Measurements from ENCODE around the gene NELFA.
"Not testable (repeated sequence)": the region's sequence is repeated elsewhere in the genome, so short reads cannot be mapped to it uniquely, and the experiment has no call there.

The NELFA gene

DNA sequence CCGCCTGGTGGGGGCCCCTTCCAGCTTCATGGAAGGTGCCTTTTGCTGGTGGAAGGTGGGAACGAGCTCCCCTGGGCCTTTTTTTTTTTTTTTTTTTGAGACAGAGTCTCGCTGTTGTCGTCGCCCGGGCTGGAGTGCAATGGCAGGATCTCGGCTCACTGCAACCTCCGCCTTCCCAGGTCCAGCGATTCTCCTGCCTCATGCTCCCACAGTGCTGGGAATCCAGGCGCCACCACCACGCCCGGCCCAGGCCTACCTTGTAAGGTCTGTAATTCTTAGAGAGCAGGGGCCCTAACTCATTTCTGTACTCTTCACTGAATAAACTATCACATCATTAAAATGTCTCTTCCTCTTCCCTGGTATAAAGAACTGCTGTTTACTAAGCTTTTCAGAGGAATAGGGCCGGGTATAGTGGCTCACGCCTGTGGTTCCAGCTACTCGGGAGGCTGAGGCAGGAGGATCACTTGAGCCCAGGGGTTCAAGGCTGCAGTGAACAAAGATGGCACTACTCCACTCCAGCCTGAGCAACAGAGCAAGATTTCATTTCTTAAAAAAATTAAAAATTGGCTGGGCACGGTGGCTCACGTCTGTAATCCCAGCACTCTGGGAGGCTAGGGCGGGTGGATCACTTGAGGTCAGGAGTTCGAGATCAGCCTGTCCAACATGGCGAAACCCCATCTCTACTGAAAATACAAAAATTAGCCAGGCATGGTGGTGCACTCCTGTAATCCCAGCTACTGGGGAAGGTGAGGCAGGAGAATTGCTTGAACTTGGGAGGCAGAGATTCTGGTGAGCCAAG, 14.9 kb downstream of the NELFA start:
- DNase-seq: not testable (repeated sequence)

DNA sequence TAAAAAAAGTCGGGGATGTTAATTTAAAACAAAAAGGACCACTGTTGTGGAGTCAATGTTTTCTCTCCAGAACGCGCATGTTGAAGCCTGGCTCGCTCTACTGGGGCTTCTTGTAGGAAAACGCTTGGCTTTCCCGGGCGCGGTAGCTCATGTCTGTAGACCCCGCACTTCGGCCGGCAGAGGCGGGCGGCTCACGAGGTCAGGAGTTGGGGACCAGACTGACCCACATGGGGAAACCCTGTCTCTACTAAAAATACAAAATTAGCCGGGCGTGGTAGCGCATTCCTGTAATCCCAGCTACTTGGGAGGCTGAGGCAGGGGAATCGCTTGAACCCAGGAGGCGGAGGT, 15.6 kb downstream of the NELFA start:
- DNase-seq: no peak

DNA sequence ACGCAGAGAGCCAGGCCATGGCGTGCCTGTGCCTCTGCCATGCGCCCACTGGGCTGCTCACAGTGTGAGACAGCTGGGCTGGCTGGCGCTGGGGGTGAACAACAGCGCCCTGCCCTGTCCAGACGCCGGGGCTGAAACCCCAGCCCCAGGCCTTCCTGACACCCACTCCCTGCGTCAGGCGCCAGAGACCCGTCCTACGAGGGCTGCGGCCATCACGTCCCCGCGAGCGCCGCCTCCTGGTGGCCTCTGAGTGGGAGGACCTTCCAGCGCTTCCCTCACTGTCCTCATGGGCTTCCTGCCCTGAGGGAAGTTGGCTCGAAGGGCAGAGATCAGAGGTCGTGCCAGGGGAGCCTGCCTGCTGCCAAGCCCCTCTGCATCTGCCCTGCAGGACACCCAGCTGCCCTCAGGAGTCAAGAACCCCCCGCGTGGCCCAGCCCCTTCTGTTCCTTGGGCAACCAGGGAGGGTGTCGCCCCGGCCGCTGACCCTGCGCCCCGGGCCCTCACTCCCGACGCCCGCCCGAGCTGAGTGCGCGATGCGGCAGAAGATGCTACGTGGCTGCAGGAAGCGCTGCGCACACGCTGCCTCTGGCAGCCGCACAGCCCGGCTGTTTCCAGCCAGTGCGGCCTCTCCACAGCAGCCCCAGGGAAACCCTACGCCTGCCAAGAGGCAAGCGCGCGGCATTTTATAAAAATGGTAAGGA, 16.2 kb downstream of the NELFA start:
- DNase-seq: no peak

DNA sequence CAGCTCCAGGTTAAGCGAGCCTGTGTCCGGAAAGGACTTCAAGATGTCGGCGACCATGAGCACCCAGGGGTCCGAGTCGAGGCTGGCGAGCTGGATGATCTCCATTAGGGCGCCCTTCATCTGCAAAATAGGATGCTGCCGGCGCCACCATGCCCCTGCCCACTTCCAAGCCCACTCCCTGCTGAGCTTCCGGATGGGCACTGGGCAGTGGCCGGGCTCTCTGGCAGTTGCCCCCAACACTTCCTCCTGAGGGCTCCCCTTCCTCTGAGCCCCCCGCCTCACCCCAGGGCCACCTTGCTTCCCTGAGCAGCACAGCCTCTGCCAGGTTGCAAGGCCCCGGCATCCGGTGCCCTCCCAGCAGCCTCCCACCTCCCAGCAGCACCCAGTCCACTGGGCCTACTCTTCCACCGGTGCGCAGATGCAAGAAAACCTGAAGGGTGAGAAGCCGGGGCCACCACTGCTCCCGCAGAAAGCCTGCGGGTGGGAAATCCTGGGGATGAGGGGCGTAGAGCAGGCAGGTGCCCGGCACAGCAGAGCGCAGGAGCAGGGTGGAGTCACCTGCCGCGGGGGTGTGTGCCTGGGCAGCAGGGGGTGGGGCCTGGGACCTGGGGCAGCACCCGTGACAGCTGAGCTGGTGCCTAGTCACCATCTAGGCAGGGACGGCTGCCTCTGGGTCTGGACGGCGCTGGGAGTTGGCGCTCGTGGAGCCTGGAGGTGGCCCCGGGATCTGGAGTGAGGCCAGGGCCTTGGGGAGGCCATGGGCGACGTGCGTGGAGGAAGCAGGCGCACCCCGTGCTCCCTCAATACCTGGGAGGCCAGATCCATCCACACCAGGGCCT, 17.0 kb downstream of the NELFA start:
- DNase-seq: no peak

DNA sequence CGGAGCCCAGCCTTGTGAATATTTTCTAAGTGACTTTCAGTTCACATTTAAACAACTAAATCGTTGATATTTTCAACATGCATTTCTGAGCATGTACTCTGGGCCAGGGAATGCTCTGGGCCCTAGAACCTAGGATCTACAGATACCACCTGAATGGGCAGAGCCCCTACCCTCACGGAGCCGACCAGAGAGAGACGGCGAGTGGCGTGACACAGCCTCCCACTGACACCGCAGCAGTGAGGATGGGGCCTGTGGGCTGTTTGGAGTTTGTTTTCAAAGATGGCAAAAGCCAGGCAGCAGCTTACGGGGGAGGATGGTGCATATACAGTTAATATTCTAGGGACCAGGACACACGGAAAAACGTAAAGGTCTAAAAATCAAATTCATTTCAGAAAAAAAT, 17.7 kb downstream of the NELFA start:
- DNase-seq: no peak

DNA sequence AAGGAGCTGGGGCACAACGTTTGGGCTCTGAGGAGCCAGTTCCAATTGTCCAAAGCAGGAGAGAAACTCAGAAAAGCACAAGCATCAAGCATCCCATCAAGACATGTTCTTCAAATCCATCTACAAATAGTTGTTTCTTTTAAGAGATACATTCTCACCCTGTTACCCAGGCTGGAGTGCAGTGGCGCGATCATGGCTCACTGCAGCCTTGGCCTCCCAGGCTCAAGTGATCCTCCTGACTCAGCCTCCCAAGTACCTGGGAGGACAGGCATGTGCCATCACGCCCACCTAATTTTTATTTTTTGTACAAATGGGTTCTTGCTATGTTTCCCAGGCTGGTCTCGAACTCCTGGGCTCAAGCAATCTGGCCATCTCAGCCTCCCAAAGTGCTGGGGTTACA, 18.1 kb downstream of the NELFA start:
- DNase-seq: no peak

DNA sequence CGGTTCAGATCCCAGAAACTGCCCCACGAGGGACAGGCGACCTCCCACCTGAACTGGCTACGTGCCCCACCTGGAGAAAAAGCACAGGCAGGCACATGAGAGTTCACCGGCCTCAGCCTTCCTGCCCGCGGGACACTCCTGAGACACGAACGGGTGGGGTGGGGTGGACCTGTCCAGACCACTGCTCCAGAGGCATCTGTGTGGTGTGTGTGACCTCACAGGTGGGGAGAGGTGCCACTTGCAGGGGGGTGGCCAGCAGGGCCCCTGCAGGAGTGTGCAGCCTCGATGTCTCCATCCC, 18.5 kb downstream of the NELFA start:
- DNase-seq: no peak

DNA sequence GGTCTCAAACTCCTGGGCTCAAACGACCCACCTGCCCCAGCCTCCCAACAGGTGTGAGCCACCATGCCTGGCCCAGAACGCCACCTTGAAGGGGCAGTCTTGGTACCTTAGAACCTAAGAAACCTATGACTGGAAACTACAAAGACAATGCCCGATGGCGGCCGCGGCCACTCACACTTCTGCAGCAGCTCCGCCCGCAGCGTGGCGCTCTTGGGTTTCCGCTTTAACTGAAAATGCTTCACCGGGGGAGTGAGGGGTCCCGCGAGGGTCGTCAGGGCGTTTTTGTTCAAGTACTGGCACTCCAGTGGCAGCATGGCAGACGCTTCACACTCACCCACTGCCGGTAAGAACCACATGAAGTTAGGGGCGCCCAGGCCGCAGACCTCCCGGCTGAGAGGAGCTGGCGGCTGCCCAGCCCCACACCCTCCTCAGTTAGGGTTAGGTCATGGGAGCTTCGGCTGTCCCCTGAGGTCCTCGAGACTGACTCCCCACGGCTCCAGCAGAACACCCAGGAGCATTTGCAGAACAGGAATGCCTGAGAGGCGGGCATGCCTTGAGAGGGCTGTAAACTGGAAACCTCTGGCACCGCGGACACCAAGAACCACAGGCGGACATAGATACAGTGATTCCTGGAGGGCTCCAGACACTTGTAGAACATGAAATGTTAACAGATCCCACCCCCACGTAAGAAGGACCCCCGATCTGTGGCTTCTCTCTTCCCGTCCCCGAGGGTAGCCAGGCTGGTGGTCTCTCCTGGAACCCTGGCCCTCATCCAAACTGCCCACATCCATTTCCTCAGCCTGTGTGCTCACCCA, 19.0 kb downstream of the NELFA start:
- no peak for DNase-seq

DNA sequence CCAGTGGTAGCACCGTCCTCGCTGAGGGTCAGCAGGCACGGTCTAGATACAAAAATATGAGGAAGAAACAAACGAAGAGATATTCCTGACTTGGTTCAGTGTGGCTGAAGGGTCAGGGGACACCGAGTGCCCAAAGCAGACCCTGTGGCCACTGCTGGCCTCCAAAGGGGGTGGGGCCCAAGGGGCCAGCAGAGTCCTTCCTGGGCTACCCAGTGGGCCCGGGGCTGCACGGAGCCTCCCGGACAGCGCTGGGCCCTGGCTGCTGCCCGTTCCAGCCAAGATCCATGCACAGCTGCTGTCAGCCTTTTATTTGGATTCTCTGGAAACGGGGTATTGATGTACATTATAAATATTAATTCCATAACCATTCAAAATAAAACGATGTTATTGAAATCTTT, 20.4 kb downstream of the NELFA start:
- no peak for DNase-seq

DNA sequence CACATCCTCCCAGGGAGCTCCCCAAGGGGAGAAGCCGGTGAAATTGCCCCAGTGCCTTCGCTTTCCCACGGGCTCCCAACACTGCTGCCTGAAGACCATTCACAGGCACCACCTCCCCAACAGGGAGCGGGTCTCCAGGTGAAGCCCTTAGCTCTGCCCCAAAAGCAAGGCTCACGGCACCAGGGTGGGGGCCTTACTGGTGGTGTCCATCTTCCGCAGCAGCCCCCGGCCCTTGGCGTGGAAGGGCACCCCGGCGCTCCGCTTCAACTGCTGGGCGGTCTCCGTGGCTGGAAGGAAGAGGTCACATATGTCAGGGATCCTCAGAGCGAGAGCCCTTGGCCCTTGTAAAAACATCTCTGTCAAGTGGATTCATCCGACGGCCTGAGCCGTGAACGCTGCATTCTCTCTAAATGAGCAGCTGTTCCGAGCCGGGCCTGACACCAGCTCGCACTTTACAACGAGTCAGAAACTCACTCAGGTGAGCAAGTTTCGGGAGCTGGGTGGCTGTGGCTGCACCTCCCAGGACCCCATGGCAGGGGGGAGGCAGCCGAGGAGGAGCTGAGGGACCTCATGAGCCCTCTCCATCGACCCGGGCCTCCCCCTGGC, 20.9 kb downstream of the NELFA start:
- DNase-seq: no peak

DNA sequence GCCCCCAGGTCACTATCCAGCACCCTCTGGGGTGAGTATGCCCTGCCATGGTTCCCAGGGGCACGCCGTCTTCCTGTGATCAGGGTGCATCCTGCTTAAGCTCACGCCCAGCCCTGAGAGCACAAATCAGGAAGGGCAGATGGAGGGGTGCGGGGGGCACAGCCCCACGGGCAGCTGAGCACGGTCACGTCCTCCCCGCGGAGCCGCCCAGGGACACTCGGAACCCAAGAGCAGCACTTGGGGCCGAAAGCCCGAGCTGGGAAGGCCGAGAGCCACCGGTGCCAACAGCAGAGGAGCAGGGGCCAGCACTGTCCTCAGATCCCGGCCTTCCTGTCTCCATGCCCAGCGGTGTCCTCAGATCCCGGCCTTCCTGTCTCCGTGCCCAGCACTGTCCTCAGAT, 21.5 kb downstream of the NELFA start:
- no peak for DNase-seq

DNA sequence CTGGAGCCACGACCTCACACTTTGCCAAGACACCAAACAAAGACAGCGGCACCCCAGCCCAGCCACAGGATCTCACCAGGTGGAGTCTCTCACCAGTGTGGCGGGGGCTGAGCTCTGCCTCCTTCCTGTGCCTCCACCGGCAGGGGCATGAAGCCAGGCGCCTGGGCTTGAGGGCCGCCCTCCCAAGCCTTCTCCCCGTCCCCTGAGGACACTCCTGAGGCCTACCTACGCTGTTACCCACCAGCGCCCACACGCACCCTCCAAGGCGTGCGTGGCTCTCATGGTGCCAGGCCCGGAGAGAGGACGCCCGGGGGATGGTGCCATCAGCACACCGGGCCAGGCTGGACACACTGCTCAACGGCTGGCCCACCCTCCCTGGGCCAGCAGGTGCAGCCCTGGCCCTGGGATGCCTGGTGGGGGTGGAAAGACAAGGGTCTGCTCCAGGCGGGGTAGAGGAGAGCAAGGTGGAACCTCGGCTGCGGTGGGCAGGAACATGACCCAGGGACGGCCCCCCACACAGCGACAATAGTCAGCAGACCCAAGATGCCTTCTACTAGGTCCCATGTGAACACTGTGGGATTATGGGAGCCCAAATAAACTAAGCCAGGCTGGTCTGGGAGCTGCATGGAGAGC, 22.1 kb downstream of the NELFA start:
- DNase-seq: no peak

DNA sequence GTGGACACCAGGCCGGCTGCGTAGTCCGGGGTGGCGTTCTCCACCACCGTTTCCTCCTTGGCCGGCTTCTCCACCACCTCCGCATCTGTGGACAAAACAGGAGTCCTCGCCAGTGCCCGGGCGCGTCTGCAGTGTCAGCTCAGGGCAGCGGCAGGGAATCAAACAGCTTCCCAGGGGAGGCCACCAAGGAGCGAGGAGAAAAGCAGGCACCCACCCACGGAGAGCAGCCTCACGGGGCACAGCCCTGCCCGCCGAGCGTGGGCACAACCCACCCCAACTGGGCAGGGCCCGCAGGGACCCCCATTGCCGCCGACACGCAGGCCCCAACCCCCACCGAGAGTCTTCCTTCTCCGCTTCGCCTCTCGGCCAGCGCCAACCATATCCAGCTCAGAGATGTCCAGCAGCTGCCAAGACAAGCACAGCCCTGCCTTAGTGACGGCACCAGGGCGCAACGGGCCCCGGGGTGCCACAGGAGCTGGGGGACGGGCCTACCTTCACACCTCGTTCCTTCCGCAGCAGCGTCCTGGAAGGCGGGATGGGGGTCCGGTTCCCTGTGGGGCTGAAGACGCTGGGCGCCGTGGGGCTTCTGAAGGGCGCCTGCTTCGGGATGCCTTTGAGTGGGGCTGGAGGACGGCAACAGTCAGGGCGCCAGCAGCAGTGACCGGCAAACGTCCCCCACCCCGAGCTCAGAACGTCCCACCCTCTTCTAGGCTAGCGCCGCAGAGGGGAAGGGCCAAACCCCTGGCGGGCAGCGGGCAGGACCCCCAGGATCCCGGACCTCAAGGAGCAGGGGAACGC, 22.8 kb downstream of the NELFA start:
- no peak for DNase-seq

DNA sequence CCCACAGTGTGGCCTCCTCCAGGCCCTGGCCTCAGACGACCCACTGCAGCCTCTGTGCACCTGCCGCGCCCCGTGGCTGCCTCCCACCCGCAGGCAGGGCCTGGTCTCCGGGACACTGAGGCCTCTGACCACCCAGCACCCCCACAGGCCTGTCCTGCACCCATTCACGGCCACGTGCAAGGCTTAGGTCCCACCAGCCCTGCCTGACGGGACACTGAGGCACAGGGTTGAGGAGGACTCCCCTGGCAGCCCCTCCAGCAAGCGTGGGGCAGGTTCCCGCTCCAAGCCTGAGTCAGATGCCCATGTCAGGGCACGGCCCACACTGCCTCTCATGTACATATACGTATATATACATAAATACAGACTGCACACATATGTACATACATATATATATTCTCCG, 23.5 kb downstream of the NELFA start:
- DNase-seq: no peak

DNA sequence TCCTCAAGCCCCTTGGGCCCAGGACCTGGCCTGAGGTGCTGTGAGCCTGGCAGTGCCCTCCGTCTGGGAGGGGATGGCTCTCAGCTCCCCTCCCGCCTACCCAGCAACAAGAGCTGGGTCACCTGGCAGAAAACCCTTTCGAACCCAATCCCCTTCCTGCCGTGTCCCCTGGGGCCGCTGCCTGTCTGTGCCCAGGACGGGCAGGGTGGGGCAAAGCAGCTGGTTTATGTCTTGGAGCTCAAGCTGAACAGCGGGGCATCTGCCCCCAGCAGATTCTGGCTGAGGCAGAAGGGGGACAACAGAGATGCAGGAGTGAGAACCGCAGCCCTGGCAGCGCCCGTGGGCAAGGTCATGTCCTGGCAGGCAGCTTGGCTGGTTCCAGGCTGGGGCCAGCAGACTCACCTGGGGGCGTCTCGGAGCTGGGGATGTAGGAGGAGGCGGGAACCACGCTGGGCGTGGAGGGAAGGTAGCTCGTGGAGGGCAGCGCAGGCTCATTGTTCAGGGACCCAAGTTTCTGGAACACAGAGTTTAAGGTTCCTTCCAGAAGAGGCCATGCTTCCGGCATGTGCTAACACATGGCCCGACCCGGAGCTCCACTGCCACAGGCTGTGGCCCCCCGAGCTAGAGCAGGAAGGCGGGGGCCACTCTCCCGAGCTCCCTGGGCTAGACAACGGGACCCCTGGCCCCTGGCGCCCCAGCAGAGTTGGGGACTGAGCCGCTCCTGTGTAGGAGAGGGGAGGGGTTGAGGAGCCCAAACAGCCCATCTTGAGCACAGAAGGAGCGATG, 24.2 kb downstream of the NELFA start:
- DNase-seq: no peak

DNA sequence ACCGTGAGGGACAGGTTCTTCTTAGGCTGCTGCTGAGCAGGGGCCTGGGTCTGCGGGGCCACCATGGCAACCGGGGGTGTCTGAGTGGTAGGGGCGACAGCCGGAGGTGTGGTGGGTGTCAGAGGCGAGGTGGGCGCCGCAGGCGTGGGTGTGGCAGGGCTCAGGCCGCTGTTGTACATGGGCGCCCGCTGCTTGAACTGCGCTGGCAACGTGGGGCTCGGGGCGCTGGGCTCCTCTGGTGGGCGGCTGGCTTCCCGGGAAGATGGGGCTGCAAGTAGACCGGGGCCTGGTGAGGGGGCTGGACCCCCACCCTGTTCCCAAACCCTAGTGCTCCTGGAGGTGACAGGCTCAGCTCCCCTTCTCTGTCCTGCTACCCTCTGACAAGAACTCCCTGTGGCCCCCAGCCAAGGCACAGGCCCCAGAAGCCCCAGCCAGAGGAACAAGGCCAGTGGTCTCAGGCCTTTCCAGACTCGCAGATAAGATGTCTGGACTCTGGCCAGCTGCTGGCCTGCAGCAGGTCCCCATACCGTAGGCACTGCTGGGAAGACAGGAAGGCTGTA, 24.8 kb downstream of the NELFA start:
- DNase-seq: no peak

DNA sequence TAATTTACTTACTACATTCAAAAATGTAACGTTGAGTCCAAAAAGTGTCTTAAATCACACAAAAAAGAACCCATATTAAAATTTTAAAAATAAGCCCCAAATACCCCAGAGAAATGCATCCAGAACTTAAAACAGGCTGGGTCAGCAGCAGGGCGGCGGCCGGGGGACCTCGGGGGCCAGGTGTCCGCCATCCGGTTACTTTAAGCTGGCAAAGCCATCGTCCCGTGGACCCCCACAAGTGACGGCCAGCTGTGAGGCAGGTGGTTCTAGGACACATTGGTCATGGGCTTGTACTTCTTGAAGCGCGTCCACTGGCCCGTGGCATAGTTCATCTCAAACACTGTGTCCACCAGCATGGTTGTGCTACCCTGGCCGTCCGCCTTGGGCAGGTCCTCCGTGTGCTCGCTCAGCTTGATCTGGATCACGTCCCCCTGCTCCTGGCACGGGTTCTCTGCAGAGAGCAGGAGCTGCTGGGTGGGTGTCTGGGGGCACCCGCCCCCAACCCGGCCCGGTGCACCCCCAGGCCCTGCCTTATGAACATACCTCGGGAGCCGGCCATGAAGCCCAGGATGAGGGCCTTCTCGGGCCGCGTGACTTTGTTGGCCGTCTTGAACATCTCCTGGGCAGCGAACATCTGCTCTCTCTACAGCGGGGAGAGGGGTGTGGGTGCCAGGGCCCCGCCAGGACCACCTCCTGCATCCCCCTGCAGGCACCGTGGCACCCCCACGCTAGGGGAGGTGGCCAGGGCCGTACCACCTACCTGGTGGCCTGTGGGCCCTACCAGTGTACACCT, 25.5 kb downstream of the NELFA start:
- DNase-seq: no peak

DNA sequence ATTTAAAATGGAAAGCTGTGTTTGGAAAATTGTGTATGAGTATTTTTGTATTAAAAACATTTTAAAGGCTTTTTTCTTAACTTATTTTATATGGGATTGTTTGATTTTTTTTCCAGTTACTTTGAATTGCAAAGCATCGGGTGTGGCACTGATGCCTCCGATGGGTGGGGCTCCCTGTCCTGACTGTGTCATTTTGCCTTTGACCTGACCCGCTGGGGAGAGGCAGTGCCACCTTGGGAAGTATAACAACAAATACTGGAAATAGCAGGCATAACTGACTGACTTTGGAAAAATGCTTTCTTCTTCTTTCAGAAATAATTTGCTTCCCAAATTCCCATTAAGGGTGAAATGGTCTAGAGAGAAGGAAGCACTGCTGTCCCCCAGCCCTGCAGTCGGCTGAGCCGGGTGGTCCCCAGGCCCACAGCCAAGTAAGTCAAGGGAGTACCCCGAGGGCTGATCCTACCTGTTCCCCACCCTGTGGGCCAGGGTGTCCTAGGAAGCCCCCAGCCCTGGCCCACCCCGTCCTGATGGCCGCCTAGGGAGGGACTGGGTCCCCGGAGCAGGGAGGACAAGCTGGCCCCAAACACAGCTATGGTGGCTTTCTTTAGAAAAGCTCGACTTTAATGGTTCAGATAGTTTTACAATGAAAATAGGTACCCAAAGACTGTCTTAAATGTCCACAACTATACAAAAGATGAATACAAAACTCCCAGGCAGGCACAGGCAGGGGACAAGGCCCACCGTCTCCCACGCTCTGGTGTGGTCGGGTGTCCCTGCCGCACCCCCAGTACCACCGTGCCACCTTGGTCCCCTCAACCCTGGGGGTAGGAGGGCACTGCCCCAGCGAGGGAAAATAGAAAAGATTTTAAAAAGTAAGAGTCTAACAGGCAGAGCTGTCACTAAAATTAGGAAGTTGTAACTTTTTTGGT, 26.4 kb downstream of the NELFA start:
- no peak for DNase-seq
